IMR-90 (cell line): ENCODE measurements around the gene ORC4. TPM values are rescaled to one million over a fixed set of nuclear protein-coding genes. Genes with fewer than 3 reads are reported as not detected.

Source experiments
- ATAC-seq: fragments of 200-7000 bp; cut with Tn5 transposase; 2 replicates; pipeline ENCODE4 v1.9.1; 2020; ENCODE audit warnings: low read depth, mild to moderate bottlenecking, moderate library complexity
- BruUV-seq: library from RNA; stranded (reverse); fragments of 400-500 nt; replicated peaks from 2 replicates; lab custom pipeline; 2021; lab: Mats Ljungman, UMichigan
- CTCF ChIA-PET: fragments of 300-600 bp; formaldehyde crosslinking; extraction: SDS; loops from one replicate; lab custom pipeline; 2021; ENCODE audit warnings: antibody characterized with exemption; lab: Yijun Ruan, JAX
- POLR2A ChIA-PET: fragments of 300-600 bp; sonication (Branson Sonifier 250); formaldehyde crosslinking; loops from one replicate; lab custom pipeline; 2022; ENCODE audit warnings: antibody characterized with exemption; ENCODE audit not compliant: unreplicated experiment; lab: Charles Lee
- DNase-seq: peaks from one replicate; pipeline ENCODE4 v3.0.0; 2013
- H2AFZ ChIP-seq: replicated peaks from 2 replicates; pipeline ENCODE3; 2013; ENCODE audit warnings: low read length, mild to moderate bottlenecking; ENCODE audit not compliant: poor library complexity
- H2AK5ac ChIP-seq: 2 replicates; pipeline ENCODE4 v1.6.1; 2013; ENCODE audit warnings: low read depth, low read length, inconsistent platforms
- H2AK9ac ChIP-seq: replicated peaks from 2 replicates; pipeline ENCODE3; 2013; ENCODE audit warnings: mild to moderate bottlenecking, low read depth, low read length, moderate library complexity; ENCODE audit not compliant: poor library complexity
- H2BK120ac ChIP-seq: 2 replicates; pipeline ENCODE4 v1.6.1; 2013; ENCODE audit warnings: low read depth, low read length, inconsistent platforms
- H2BK15ac ChIP-seq: 3 replicates; pipeline ENCODE4 v1.6.1; 2013; ENCODE audit warnings: low read depth, low read length, inconsistent platforms
- H2BK20ac ChIP-seq: 2 replicates; pipeline ENCODE4 v1.6.1; 2013; ENCODE audit warnings: low read depth, mild to moderate bottlenecking, inconsistent platforms, low read length, moderate library complexity
- H2BK5ac ChIP-seq: 2 replicates; pipeline ENCODE4 v1.6.1; 2013; ENCODE audit warnings: mild to moderate bottlenecking, low read depth, low read length, inconsistent platforms; ENCODE audit not compliant: poor library complexity, severe bottlenecking
- H3K14ac ChIP-seq: replicated peaks from 2 replicates; pipeline ENCODE4 v1.6.1; 2013; ENCODE audit warnings: low read depth, low read length, inconsistent platforms
- H3K18ac ChIP-seq: 2 replicates; pipeline ENCODE4 v1.6.1; 2013; ENCODE audit warnings: low read depth, low read length, control low read depth
- H3K23ac ChIP-seq: 2 replicates; pipeline ENCODE4 v1.6.1; 2013; ENCODE audit warnings: low read depth, low read length, inconsistent platforms
- H3K27ac ChIP-seq: 2 replicates; pipeline ENCODE4 v1.5.1; 2013; ENCODE audit warnings: mild to moderate bottlenecking, control low read depth, low read length; ENCODE audit not compliant: insufficient read depth
- H3K27me3 ChIP-seq: 2 replicates; pipeline ENCODE4 v1.6.1; 2013; ENCODE audit warnings: low read length; ENCODE audit not compliant: control insufficient read depth, insufficient read depth
- H3K36me3 ChIP-seq: 2 replicates; pipeline ENCODE4 v1.6.1; 2013; ENCODE audit warnings: low read length, mixed read lengths; ENCODE audit not compliant: control insufficient read depth, insufficient read depth
- H3K4ac ChIP-seq: 2 replicates; pipeline ENCODE4 v1.6.1; 2013; ENCODE audit warnings: low read depth, low read length, inconsistent platforms
- H3K4me1 ChIP-seq: 2 replicates; pipeline ENCODE4 v1.6.1; 2013; ENCODE audit warnings: low read length, mixed read lengths; ENCODE audit not compliant: control insufficient read depth, insufficient read depth
- H3K4me2 ChIP-seq: 2 replicates; pipeline ENCODE4 v1.6.1; 2013; ENCODE audit warnings: low read depth, mild to moderate bottlenecking, control low read depth, low read length, moderate library complexity
- H3K4me3 ChIP-seq: 2 replicates; pipeline ENCODE4 v1.5.1; 2013; ENCODE audit warnings: low read depth, mild to moderate bottlenecking, control low read depth, low read length, moderate library complexity; ENCODE audit not compliant: insufficient read depth
- H3K56ac ChIP-seq: 2 replicates; pipeline ENCODE4 v1.6.1; 2013; ENCODE audit warnings: low read length, inconsistent platforms; ENCODE audit not compliant: insufficient read depth; ENCODE audit errors: extremely low read depth
- H3K79me1 ChIP-seq, 2 experiments: 2 replicates each; pipeline ENCODE4 v1.6.1; 2013; ENCODE audit warnings: low read length in 2 of 2, inconsistent platforms in 1 of 2, low read depth in 1 of 2
- H3K9ac ChIP-seq: 2 replicates; pipeline ENCODE4 v1.6.1; 2013; ENCODE audit warnings: low read depth, low read length, control low read depth
- H3K9me1 ChIP-seq: 2 replicates; pipeline ENCODE4 v1.6.1; 2013; ENCODE audit warnings: low read length, inconsistent platforms; ENCODE audit not compliant: insufficient read depth
- H3K9me3 ChIP-seq: 2 replicates; pipeline ENCODE4 v1.6.1; 2013; ENCODE audit warnings: low read length; ENCODE audit not compliant: control insufficient read depth, insufficient read depth
- H4K20me1 ChIP-seq: 2 replicates; pipeline ENCODE4 v1.6.1; 2013; ENCODE audit warnings: low read length, inconsistent platforms; ENCODE audit not compliant: insufficient read depth
- H4K5ac ChIP-seq: 2 replicates; pipeline ENCODE4 v1.6.1; 2013; ENCODE audit warnings: mild to moderate bottlenecking, low read depth, low read length, control low read depth
- H4K8ac ChIP-seq, 2 experiments: 2 replicates each; pipeline ENCODE4 v1.6.1; 2013; ENCODE audit warnings: low read depth in 2 of 2, low read length in 2 of 2, control low read depth in 1 of 2, inconsistent platforms in 1 of 2
- H4K91ac ChIP-seq: 2 replicates; pipeline ENCODE4 v1.6.1; 2013; ENCODE audit warnings: low read depth, low read length, inconsistent platforms; ENCODE audit not compliant: insufficient read depth
- BHLHE40 ChIP-seq: fragments of 150-350 bp; IDR thresholded peaks from 2 replicates; pipeline ENCODE4 v1.6.1; 2016; ENCODE audit warnings: mild to moderate bottlenecking, low read depth, low read length
- CEBPB ChIP-seq: IDR thresholded peaks from 2 replicates; pipeline ENCODE4 v1.6.1; 2012; ENCODE audit warnings: low read depth, low read length, improper control_type of control experiment
- CHD1 ChIP-seq: IDR thresholded peaks from 2 replicates; pipeline ENCODE4 v1.6.1; 2012; ENCODE audit warnings: low read depth, low read length, improper control_type of control experiment
- CTCF ChIP-seq: conservative IDR thresholded peaks from 2 replicates; pipeline ENCODE4 v1.5.1; 2012; ENCODE audit warnings: mild to moderate bottlenecking, low read depth, low read length, improper control_type of control experiment
- ELK1 ChIP-seq: fragments of 150-350 bp; IDR thresholded peaks from 2 replicates; pipeline ENCODE4 v1.6.1; 2016; ENCODE audit warnings: low read depth, mild to moderate bottlenecking, low read length, moderate library complexity, borderline replicate concordance
- FOS ChIP-seq: fragments of 150-350 bp; IDR thresholded peaks from 2 replicates; pipeline ENCODE4 v1.6.1; 2016; ENCODE audit warnings: low read depth, low read length
- MAFK ChIP-seq: IDR thresholded peaks from 2 replicates; pipeline ENCODE4 v1.6.1; 2012; ENCODE audit warnings: low read depth, low read length, improper control_type of control experiment
- MAZ ChIP-seq: IDR thresholded peaks from 2 replicates; pipeline ENCODE4 v1.6.1; 2012; ENCODE audit warnings: low read depth, mild to moderate bottlenecking, low read length, improper control_type of control experiment, moderate library complexity, borderline replicate concordance
- MXI1 ChIP-seq: IDR thresholded peaks from 2 replicates; pipeline ENCODE4 v1.6.1; 2012; ENCODE audit warnings: low read depth, mild to moderate bottlenecking, low read length, moderate library complexity, borderline replicate concordance
- NFE2L2 ChIP-seq: fragments of 150-350 bp; IDR thresholded peaks from 2 replicates; pipeline ENCODE4 v1.6.1; 2016; ENCODE audit warnings: low read depth, mild to moderate bottlenecking, low read length
- POLR2A ChIP-seq: IDR thresholded peaks from 2 replicates; pipeline ENCODE4 v1.6.1; 2012; ENCODE audit warnings: mild to moderate bottlenecking, low read depth, low read length
- RAD21 ChIP-seq: IDR thresholded peaks from 2 replicates; pipeline ENCODE4 v1.6.1; 2012; ENCODE audit warnings: low read length, improper control_type of control experiment
- RCOR1 ChIP-seq: IDR thresholded peaks from 2 replicates; pipeline ENCODE4 v1.6.1; 2012; ENCODE audit warnings: mild to moderate bottlenecking, low read length, improper control_type of control experiment; ENCODE audit not compliant: insufficient replicate concordance
- RFX5 ChIP-seq: IDR thresholded peaks from 2 replicates; pipeline ENCODE4 v1.8.0; 2012; ENCODE audit warnings: low read depth, mild to moderate bottlenecking, low read length, moderate library complexity
- SMC3 ChIP-seq: fragments of 150-350 bp; IDR thresholded peaks from 2 replicates; pipeline ENCODE4 v1.6.1; 2016; ENCODE audit warnings: low read depth, mild to moderate bottlenecking, antibody characterized with exemption, low read length, moderate library complexity
- USF2 ChIP-seq: fragments of 150-350 bp; IDR thresholded peaks from 2 replicates; pipeline ENCODE4 v1.6.1; 2017; ENCODE audit warnings: mild to moderate bottlenecking, antibody characterized with exemption, low read length, low read depth
- WGBS, 2 experiments: methylation state at CpG; one replicate each; pipeline versions ENCODE4 v1.1.5 to v1.1.7; 2013; ENCODE audit warnings: missing lambda C conversion rate in 2 of 2; ENCODE audit not compliant: insufficient read length in 1 of 2; ENCODE audit errors: extremely low coverage in 2 of 2; 5-methylcytosine and 5-hydroxymethylcytosine counted together
- dilution Hi-C: fragments of 300-500 bp; cut with HindIII; formaldehyde crosslinking; loops from one replicate; pipeline ENCODE4 v1.14.3; 2018; ENCODE audit warnings: low sequenced_read_pairs; ENCODE audit not compliant: unreplicated experiment
- in situ Hi-C: fragments of 300-500 bp; cut with MboI; formaldehyde crosslinking; loops from 3 replicates; pipeline ENCODE4 v1.14.3; 2019; ENCODE audit warnings: low sequenced_read_pairs, inconsistent platforms, mixed read lengths
- intact Hi-C: fragments of 100-400 bp; cut with micrococcal nuclease; formaldehyde crosslinking; loops from 2 replicates; pipeline ENCODE4 v1.10.0; 2022
- polyA plus RNA-seq, 3 experiments: library from polyadenylated mRNA; depleted of rRNA; stranded (reverse); fragments of >200 nt; gene quantifications; 2 replicates each; pipeline ENCODE4 v1.2.3, GENCODE V29; 2012; ENCODE audit warnings: low replicate concordance in 1 of 3
- total RNA-seq: library from RNA; depleted of rRNA; stranded (reverse); fragments of >200 nt; gene quantifications from 2 replicates; pipeline ENCODE4 v1.2.3, GENCODE V29; 2012

ORC4 gene
- total and polyA plus RNA-seq, 2 of the 4 experiments (the other 2 are of a cell fraction): 20.6 to 23.5 TPM

- peak overlapping the region; percentile 70; the same call in 1 of the 2 replicates for H3K56ac ChIP-seq
- no CpG with 5 or more reads among the region's 1 CpG for WGBS, 2 experiments
- H2AK9ac ChIP-seq: no peak overlapping the region
- peak overlapping the region; percentile 97 for H2BK5ac ChIP-seq
- H4K5ac ChIP-seq: no peak overlapping the region
- H3K9ac ChIP-seq: peak overlapping the region; percentile 88; the same call in 1 of the 2 replicates
- H2AK5ac ChIP-seq: no peak overlapping the region
- H3K9me1 ChIP-seq: peaks cover 5% of the 10 kb centered on the region; the same call in 1 of the 2 replicates
- DNase-seq: no peak
- 0 out of 2 replicates have a peak, but pooled peaks cover 2% of the 10 kb centered on the region for H3K4me1 ChIP-seq
- intact Hi-C loops (loop anchor here (5.0 kb wide), 1 partner anchor 250 kb away; no protein-coding TSS in a partner anchor), in situ Hi-C loops (no loop called here), dilution Hi-C loops (no loop called here)
- H4K91ac ChIP-seq: no peak overlapping the region
- CTCF ChIA-PET: interaction anchor here (0.6 to 1.3 kb wide), 2 partner anchors 487 to 569 kb away, joined by 3 to 7 read pairs; no protein-coding TSS in a partner anchor
- TSS peak; percentile 5 for BruUV-seq
- TF ChIP-seq RFX5 (no peak), NFE2L2 (no peak), RCOR1 (no peak), MAZ (no peak), RAD21 (no peak), MXI1 (no peak), CHD1 (no peak), ELK1 (no peak), FOS (no peak), CTCF (no peak), POLR2A (no peak), CEBPB (no peak), MAFK (no peak), BHLHE40 (no peak), SMC3 (no peak), USF2 (no peak)
- H3K4me2 ChIP-seq: peak overlapping the region; percentile 78
- POLR2A ChIA-PET: interaction anchor here (0.6 kb wide), 1 partner anchor 748 kb away, joined by 3 read pairs; no protein-coding TSS in a partner anchor
- H4K8ac ChIP-seq: peak overlapping the region in 1 of 2 experiments; percentile 3; a peak in 1 of 4 replicates
- H3K27ac ChIP-seq: no peak overlapping the region
- H2BK20ac ChIP-seq: no peak overlapping the region
- no peak overlapping the region for H2BK120ac ChIP-seq
- no peaks in the 10 kb centered on the region for H3K27me3 ChIP-seq
- H3K18ac ChIP-seq: no peak overlapping the region
- peaks cover 4% of the 10 kb centered on the region; the same call in 1 of the 2 replicates for H3K36me3 ChIP-seq
- peaks cover 4 to 31% of the 10 kb centered on the region in 2 experiments; a peak in 2 of 4 replicates for H3K79me1 ChIP-seq
- no peak overlapping the region for H3K14ac ChIP-seq
- H3K4me3 ChIP-seq: peak overlapping the region; percentile 96
- no peak for ATAC-seq
- no peak overlapping the region for H2AFZ ChIP-seq
- no peak overlapping the region for H2BK15ac ChIP-seq
- H4K20me1 ChIP-seq: peaks cover 7% of the 10 kb centered on the region; the same call in 1 of the 2 replicates
- no peaks in the 10 kb centered on the region for H3K9me3 ChIP-seq
- no peak overlapping the region for H3K23ac ChIP-seq
- H3K4ac ChIP-seq: peak overlapping the region; percentile 85; the same call in 1 of the 2 replicates
Observed at GRCh38 chr2:148022351-148022750, 1.8 kb upstream of the ORC4 start.
